Mammary epithelial cell (primary cell): ENCODE measurements around the gene KCNT1.

Source experiments
- EZH2 ChIP-seq: IDR thresholded peaks from 2 replicates; pipeline ENCODE4 v1.6.1; 2012; ENCODE audit warnings: low read length, inconsistent platforms, borderline replicate concordance
- TF ChIP-seq, protein P1 (sequence below), 2 donors: IDR thresholded peaks in 1 of 2; conservative IDR thresholded peaks in 1 of 2; 2 replicates each; pipeline ENCODE4 v1.5.1; 2011 to 2012; ENCODE audit warnings: inconsistent platforms in 2 of 2, low read length in 2 of 2, mild to moderate bottlenecking in 2 of 2, control low read depth in 1 of 2, low read depth in 1 of 2; ENCODE audit not compliant: insufficient read depth in 1 of 2; ENCODE audit errors: extremely low read depth in 1 of 2

DNA sequence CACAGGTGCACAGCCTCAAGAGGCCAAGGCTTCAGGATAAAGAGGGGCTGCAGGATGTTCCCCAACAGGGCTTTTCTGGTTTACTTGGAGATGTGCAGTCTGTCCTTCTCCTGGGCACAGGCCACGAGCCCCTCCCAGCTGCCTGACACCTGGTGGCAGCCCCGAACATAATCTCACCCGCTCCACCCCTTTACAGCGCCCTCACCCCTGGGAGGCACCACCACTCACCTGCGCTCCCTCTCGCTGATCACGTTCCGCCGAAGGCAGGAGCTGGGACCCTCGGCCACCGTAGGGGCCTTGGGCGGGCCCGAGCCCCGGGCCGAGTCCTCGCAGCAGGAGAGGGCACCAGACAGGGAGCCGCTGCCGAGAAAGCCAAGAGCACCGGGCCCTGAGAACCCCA, 3.2 kb upstream of the KCNT1 start:
- TF ChIP-seq, protein P1, sequence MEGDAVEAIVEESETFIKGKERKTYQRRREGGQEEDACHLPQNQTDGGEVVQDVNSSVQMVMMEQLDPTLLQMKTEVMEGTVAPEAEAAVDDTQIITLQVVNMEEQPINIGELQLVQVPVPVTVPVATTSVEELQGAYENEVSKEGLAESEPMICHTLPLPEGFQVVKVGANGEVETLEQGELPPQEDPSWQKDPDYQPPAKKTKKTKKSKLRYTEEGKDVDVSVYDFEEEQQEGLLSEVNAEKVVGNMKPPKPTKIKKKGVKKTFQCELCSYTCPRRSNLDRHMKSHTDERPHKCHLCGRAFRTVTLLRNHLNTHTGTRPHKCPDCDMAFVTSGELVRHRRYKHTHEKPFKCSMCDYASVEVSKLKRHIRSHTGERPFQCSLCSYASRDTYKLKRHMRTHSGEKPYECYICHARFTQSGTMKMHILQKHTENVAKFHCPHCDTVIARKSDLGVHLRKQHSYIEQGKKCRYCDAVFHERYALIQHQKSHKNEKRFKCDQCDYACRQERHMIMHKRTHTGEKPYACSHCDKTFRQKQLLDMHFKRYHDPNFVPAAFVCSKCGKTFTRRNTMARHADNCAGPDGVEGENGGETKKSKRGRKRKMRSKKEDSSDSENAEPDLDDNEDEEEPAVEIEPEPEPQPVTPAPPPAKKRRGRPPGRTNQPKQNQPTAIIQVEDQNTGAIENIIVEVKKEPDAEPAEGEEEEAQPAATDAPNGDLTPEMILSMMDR (conservative IDR thresholded peaks at IDR 0.05 in 1 of 2, IDR thresholded peaks at IDR 0.05 in 1 of 2; ENCODE audit: extremely low read depth in 1 of 2, insufficient read depth in 1 of 2, low read depth in 1 of 2, low read length in 2 of 2): no peak
- TF ChIP-seq EZH2: no peak
